ENCODE measurements around the gene ANAPC5. TPM values are rescaled to one million over a fixed set of nuclear protein-coding genes. Genes with fewer than 3 reads are reported as not detected.

The ANAPC5 gene
- total RNA-seq, 4 donors from 2014 or later, result 70.9 to 81.8 (median 75.5) TPM

DNA sequence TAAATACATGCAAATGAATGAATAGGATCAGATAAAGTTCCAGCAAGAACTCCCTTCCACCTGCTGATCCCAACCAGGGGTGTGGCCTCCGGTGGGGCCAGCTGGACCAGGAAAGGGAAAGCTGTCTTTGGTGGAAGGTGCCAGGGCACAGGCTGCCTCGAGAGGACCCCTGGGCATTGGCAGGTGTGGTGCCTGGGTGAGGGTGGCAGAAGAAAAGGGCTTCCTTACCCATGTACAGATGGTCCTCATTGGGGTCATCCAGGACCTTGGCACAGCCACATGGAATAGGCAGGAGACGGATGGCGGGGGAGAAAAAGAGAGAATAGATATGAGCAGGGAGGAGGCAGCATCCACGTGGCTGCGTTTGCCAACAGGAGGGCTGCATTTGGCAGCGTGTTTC, 92.1 kb downstream of the ANAPC5 start:
- Histone ChIP-seq H3K27me3 (no peaks in the 10 kb centered on the region), H3K4me3 (no peak overlapping the region), H3K9me3 (no peaks in the 10 kb centered on the region), H3K4me1 (no peaks in the 10 kb centered on the region), H3K27ac (replicated peaks in 1 of 4) (no peak overlapping the region), H3K36me3 (peaks cover 30 to 98% (median 79%) of the 10 kb centered on the region in 4 donors)
- intact Hi-C loops (cut with DNase I), result no loop called here
- DNase-seq (ENCODE audit: extremely low spot score), result no peak
- TF ChIP-seq EP300 (IDR thresholded peaks at IDR 0.05), result no peak
- TF ChIP-seq POLR2A (IDR thresholded peaks at IDR 0.05; ENCODE audit: low read depth), result no peak
- TF ChIP-seq POLR2AphosphoS5 (IDR thresholded peaks at IDR 0.05), result no peak
- TF ChIP-seq, protein P1, sequence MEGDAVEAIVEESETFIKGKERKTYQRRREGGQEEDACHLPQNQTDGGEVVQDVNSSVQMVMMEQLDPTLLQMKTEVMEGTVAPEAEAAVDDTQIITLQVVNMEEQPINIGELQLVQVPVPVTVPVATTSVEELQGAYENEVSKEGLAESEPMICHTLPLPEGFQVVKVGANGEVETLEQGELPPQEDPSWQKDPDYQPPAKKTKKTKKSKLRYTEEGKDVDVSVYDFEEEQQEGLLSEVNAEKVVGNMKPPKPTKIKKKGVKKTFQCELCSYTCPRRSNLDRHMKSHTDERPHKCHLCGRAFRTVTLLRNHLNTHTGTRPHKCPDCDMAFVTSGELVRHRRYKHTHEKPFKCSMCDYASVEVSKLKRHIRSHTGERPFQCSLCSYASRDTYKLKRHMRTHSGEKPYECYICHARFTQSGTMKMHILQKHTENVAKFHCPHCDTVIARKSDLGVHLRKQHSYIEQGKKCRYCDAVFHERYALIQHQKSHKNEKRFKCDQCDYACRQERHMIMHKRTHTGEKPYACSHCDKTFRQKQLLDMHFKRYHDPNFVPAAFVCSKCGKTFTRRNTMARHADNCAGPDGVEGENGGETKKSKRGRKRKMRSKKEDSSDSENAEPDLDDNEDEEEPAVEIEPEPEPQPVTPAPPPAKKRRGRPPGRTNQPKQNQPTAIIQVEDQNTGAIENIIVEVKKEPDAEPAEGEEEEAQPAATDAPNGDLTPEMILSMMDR (IDR thresholded peaks at IDR 0.05), result no peak
- WGBS, result 92% methylated on average over 7 of the region's 7 CpGs

DNA sequence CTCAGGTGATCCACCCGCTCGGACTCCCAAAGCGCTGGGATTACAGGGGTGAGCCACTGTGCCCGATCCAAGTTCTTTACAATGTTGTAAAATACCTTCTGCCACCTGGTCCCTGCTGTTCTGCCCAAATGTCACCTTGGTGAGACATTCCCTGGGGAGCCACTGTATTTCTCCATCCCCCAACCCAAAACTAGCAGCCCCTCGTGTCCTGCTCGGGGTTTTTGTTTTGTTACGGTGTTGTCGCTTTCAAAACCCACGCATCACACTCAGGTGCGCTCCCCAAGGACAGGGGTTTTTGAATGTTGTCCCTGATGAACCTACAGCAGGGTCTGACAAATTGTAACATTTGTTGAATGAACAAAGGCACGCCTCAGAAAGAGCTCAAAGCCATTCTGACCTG, 93.1 kb downstream of the ANAPC5 start:
- DNase-seq (ENCODE audit: extremely low spot score), result no peak
- TF ChIP-seq POLR2A (IDR thresholded peaks at IDR 0.05; ENCODE audit: low read depth), result no peak
- no peak for TF ChIP-seq EP300 (IDR thresholded peaks at IDR 0.05)
- TF ChIP-seq POLR2AphosphoS5 (IDR thresholded peaks at IDR 0.05), result no peak
- TF ChIP-seq, protein P1 (IDR thresholded peaks at IDR 0.05), result no peak
- H3K27me3 ChIP-seq, result no peaks in the 10 kb centered on the region
- H3K36me3 ChIP-seq, result peaks cover 30 to 96% (median 82%) of the 10 kb centered on the region in 4 donors
- H3K27ac ChIP-seq (replicated peaks in 1 of 4), result no peak overlapping the region
- WGBS, result 96% methylated on average over 11 of the region's 11 CpGs
- intact Hi-C loops (cut with DNase I), result no loop called here
- H3K4me3 ChIP-seq, result no peak overlapping the region
- H3K9me3 ChIP-seq, result no peaks in the 10 kb centered on the region
- H3K4me1 ChIP-seq, result no peaks in the 10 kb centered on the region

Other genes with a start within 250 kb of the ANAPC5 start
- gene P2RX7, start 219.5 kb downstream of the ANAPC5 start, total RNA-seq, result 1 to 10 TPM; 1.5 to 4.3 (median 2.7) TPM
- 10 to 100 TPM; 26.8 to 41.9 (median 30.8) TPM for gene P2RX4, start 142.3 kb downstream of the ANAPC5 start, total RNA-seq
- gene CAMKK2, start 55.7 kb downstream of the ANAPC5 start, total RNA-seq, result 10 to 100 TPM; 23.9 to 45.0 (median 37.4) TPM
- 10 to 100 TPM; 39.6 to 69.9 (median 46.6) TPM for gene RNF34, start 47.7 kb upstream of the ANAPC5 start, total RNA-seq
- gene KDM2B, start 228.6 kb upstream of the ANAPC5 start, total RNA-seq, result 10 to 100 TPM; 13.6 to 23.5 (median 20.0) TPM

Measured in esophagus muscularis mucosa (tissue), 4 donors.